ENCODE measurements around the gene TKTL1.

DNA sequence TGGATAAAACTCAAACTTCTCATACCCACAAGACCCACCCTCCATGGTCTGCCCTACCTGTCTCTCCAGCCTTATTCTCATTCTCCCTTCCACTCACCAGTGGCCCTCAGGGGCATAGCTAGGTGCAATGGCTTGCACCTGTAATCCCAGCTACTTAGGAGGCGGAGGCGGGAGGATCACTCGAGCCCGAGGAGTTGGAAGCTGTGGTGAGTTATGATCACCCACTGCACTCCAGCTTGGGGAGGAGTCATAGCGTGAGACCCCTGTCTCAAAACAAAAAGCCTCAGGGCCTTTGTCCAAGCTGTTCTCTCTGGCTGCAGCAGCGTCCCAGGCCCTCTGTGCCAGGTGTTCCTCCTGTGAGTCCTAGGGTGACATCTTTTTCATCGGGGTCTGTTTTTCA is 16.5 kb downstream of the TKTL1 start:
- TF ChIP-seq CTCF (IDR thresholded peaks at IDR 0.05) (no peak), POLR2A (IDR thresholded peaks at IDR 0.05) (no peak)

All from body of pancreas (tissue), 4 donors.